NCI-H2171 (cell line): ENCODE measurements around the gene ACOT13.
"Not testable (repeated sequence)": the region's sequence is repeated elsewhere in the genome, so short reads cannot be mapped to it uniquely, and the experiment has no call there.

ENCODE experiments used
- DNase-seq: peaks from one replicate; lab custom pipeline; 2025; lab: John Stamatoyannopoulos, UW

The ACOT13 gene

GRCh38 chr6:24692848-24693592, 26.1 kb downstream of the ACOT13 start:
- no peak for DNase-seq

GRCh38 chr6:24694198-24694597, 27.3 kb downstream of the ACOT13 start:
- no peak for DNase-seq

DNA sequence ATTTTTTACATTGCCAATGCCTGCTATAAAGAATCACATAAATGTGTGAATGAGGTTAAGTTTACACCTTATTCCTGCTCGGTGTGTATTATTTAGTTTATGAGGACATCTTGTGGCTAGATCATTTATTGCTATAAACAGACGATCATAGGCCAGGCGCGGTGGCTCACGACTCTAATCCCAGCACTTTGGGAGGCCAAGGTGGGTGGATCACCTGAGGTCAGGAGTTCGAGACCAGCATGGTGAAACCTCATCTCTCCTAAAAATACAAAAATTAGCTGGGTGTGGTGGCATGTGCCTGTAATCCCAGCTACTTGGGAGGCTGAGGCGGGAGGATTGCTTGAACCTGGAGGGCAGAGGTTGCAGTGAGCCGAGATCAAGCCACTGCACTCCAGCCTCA, 28.8 kb downstream of the ACOT13 start:
- peak; percentile 5 for DNase-seq

DNA sequence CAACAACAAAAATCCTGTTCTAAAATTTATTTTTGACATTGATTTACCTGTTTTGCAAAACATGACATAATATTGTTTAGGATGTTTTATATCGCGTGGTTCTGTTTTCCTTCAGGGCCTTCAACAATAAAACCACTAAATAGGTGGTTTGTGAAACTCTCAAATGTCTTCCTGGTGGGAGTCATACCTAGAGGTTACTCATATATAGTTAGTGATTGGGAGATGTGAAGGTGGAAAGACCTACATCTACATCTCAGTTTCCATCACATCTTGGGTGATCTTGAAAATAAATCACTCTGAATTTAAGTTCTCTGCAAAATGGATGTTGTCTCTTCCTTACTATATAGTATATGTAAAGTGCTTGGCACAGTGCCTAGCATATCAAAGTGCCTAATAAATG, 29.2 kb downstream of the ACOT13 start:
- no peak for DNase-seq

DNA sequence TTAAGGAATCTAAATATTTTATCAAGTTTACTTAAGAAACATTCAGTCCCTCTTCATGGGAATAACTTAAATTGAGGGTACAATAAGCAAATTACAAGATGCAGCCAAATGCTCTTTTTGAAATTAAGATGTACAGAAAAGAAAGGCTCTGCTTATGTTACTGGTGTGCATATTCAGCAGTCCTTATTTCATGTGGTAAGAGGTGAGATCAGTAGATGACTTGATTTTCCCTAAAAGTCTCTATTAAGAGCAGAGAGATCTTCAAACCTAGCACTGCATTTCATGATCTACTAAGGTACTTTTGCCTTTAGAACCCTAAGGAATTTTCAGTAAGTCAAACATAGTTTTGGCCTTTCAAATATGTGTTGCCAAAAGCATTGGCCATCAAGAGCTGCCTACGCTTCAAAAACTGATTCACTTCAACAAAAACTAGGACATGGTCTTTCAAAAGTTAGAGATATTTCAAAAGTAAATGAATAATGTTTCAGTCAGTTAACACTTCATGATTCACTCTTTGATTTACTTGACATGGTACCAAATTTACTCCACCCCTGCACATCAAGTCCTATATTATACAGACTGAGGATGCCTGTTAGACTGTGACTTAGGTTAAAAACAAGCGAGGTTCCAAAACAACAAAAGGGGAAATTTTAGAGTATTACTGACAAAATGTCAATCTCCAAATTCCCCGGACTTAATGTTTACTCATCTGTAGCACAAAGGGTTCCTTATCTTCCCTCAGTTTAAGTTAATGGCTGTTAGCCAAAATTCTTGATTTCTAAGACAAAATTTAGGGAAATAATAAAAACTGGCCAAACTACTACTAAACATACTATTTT, 32.9 kb downstream of the ACOT13 start:
- no peak for DNase-seq

DNA sequence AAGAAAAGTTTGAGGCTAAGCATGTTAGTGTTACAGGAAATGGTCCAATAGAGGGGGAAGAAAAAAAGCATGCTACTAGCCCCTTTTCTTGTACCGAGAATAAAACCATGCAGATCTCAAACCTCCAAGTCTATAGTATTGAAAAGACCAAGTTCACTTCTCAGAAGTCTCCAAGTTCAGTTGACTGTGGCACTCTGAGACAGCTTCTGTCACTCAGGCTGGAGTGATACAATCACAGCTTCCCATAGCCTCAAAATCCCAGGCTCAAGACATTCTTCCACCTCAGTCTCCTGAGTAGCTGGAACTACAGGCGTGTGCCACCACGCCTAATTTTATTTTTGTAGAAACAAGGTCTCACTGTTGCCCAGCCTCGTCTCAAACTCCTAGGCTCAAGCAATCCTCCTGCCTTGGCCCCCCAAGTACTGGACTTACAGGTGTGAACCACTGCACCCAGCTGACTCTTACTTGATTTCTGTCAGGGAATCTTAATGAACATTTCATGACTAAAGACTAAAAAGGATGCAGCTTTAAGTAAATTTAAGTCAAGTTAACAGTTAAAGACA, 35.9 kb downstream of the ACOT13 start:
- no peak for DNase-seq

- no peak for DNase-seq
These were observed 37.6 kb downstream of the ACOT13 start for GRCh38 chr6:24704468-24704867.

DNA sequence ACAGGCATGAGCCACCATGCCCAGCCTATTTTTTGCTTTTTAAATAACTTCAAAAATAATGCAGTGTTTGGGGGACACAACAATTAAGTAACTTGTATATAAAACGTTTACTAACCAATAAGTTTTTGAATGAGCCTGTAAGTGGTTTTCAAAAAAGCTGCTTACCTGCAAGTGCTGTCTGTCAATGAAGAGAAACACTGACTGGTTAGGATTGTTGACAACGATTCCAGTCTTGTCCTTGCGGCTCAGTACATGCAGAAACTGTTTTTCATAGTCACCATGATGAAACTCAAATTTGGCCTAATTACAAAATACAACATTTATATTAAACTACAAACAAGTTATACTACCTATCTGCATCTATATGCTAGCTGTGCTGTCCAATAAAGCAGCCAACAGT, 41.7 kb downstream of the ACOT13 start:
- no peak for DNase-seq

DNA sequence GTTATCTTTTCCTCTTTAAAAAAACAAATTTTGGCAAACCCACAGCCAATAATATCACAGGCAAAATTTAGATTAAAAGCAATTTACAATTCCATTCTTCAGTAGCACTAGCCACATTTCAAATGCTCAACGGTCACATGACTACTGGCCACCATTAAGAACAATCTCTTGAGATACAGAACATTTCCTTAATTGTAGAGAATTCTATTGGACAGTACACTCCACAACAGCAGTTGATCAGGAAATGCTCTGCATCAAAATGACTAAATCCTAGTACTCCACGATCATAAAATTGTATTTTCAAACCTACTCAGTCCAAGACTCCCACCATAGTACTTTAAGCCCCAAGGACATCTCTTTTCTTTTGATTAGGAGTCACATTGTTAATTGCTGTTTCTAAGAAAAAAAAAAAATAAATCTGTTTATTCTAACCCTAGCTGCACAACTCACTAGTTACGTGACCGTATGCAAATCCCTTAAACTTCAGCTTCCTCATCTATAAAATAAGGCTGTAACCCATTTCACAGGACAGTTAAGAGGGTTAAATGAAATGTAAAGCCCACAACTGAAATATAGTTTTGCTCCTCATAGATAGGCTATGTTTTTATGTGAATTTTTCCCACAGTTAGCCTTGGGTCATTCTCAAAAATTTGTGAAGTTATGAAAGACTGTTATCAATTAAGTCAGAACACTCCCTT, 42.3 kb downstream of the ACOT13 start:
- no peak for DNase-seq

DNA sequence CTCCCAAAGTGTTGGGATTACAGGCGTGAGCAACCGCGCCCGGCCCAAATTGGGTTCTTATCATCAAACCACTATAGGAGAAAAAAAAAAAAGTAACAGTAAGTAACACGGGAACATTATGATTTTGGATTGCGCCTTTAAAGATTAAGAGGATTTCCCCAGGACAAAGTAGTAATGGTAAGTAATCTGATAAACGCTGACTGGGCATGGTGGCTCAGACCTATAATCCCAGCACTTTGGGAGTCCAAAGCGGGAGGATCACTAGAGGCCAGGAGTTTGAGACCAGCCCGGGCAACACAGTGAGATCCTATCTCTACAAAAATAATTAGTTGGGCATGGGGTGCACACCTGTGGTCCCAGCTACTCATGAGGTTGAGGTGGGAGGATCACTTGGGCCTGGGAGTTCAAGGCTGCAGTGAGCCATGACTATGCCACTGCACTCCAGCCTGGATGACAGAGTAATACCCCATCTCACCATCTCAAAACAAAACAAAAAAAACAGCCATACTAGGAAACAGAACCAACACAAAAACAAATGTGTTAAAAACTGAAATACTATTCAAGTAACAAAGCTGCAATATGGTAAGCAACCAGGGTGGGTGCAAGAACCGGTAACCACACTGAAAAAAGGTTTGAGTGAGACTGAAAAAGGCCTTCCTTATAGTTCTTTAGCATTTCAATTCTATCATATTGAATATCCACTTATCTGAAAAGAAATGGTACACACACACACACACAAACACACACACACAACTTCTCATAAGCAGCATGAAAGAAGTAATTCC, 43.8 kb downstream of the ACOT13 start:
- DNase-seq, result no peak

DNA sequence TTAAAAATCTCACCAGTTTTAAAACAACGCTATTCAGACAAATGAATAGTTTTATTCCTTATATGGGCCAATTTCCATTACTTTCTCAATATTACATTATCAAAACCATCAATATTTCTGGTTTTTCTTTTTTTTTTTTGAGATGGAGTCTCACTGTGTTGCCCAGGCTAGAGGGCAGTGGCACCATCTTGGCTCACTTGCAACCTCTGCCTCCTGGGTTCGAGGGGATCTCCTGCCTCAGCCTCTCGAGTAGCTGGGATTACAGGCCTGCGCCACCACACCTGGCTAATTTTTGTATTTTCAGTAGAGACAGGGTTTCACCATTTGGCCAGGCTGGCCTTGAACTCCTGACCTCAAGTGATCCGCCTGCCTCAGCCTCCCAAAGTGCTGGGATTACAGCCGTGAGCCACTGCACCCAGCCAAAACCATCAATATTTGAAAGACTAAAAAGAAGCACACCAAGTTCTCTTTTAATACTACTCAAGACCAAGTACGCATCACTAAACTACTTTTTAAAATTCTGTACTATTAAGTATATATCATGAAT, 49.8 kb downstream of the ACOT13 start:
- DNase-seq, result not testable (repeated sequence)

DNA sequence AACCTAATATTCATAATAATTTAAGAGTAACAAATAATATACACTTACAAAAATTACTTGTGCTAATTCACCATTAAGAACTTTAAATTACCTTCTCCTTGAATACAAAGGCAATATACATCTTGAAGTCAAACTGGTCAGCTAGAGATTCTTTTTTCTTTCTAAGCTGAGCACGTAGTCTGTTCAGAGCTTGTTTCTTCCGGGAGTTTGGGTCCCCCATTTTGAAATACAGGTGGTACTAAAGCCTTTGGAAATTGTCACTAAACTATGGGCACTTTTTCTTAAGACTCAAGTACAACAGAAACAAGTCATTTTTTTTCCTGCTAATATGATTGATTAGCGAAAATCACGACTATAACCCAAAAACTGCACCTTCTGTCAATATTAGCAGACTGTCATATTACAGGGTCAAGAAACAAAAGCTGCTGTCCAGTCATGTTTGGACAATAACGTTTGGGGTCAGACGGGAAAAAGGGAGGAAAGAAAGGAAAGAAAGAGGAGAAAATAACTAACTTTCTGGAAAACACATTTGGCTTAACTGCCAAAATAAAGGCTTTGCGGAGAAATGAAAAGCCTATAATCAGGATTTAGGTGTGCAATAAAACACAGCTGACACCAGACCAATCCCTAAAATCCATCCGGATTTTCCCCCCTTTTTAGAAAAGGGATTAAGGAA, 51.7 kb downstream of the ACOT13 start:
- DNase-seq, result no peak

GRCh38 chr6:24719125-24719971, 52.5 kb downstream of the ACOT13 start, which contains the start of gene C6orf62:
Gene C6orf62, minus strand, starts transcription at chr6:24719154. Its CDS starts 486 bp downstream, at chr6:24718668.
- DNase-seq, result peak; percentile 6

- DNase-seq, result peak; percentile 8
These were observed 53.3 kb downstream of the ACOT13 start for GRCh38 chr6:24720131-24720603.

DNA sequence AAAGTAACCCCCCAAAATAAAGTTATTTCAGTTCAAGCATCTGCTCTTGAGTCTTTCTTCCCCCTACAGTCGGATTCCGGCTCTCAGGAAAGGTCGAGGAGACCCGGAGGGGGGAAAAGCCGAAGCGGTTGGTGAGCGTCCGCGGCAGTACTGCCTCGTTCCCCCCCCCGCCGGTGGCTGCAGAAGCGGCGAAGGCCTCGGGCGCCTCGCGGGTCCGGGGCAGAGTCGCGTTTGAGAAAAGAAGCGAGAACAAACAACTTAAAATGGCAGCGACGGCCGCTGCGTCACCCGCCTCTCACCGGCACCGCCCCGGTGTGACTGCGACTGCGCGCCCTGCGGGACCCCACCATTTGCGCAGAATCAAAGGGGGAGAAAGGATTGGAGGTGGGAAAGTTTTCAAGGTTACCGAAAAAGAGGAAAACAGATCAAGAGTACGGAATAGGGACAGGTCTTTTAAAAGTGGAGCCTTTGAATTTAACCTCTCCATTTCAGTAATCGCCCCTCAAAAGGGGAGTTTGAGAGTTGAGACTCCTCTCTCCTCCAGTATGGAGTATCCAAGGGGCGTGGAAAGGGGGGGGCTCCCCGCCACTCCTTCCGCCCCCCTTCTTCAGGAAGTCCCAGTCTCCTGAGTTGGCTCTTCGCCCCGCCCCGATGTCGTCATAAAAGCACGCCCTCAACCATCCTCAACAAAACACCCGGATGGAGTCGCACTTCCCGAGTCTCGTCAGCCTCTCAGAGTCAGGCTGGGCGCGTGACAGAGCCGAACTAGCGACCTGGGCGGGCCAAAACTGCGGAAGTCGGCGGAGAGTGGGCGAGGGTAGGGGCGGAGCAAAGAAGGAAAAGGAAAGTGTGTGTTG, 54.0 kb downstream of the ACOT13 start:
- peak; percentile 99 for DNase-seq

GRCh38 chr6:24721461-24722215, 54.8 kb downstream of the ACOT13 start:
- DNase-seq, result peak; percentile 96

- DNase-seq, result no peak
These were observed 56.4 kb downstream of the ACOT13 start for GRCh38 chr6:24723270-24723669.

DNA sequence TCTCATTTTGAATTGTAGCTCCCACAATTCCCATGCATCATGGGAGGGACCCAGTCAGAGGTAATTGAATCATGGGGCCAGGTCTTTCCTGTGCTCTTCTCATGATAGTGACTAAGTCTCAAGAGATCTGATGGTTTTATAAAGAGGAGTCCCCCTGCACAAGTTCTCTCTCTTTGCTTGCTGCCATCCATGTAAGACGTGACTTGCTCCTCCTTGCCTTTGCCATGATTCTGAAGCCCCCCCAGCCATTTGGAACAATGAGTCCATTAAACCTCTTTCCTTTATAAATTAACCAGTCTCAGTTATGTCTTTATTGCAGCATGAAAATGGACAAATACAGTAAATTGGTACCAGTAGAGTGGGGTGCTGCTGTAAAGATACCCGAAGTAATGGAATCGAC, 63.8 kb downstream of the ACOT13 start:
- not testable (repeated sequence) for DNase-seq
